PC-9 (cell line): ENCODE results near the gene MAP2K6.

Experiments used
- CTCF ChIP-seq: fragments of 200-600 bp; sonication (generic); conservative IDR thresholded peaks from 2 replicates; pipeline ENCODE4 v1.6.1; 2017; ENCODE audit warnings: mixed run types, antibody characterized with exemption, mild to moderate bottlenecking, moderate library complexity
- EZH2 ChIP-seq: fragments of 200-600 bp; sonication (generic); IDR thresholded peaks from 2 replicates; pipeline ENCODE4 v1.8.0; 2017; ENCODE audit warnings: antibody characterized with exemption, low read depth

- TF ChIP-seq CTCF: no peak
- no peak for TF ChIP-seq EZH2
These were observed 16.0 kb downstream of the MAP2K6 start for GRCh38 chr17:69430488-69430887.
